ENCODE measurements around the gene KRTAP4-4.
A peak's percentile ranks its signal among the peaks of the same experiment; 100 is the strongest.

The KRTAP4-4 gene

GRCh38 chr17:41176744-41177387 is 16.3 kb upstream of the KRTAP4-4 start:
- Histone ChIP-seq H3K4me3 (replicated peaks; ENCODE audit: insufficient read depth, low read length) (no peak overlapping the region), H3K27me3 (ENCODE audit: insufficient read depth, poor library complexity, severe bottlenecking) (peaks cover 2% of the 10 kb centered on the region), H3K27ac (replicated peaks) (no peak overlapping the region)
- TF ChIP-seq GABPA (IDR thresholded peaks at IDR 0.05; ENCODE audit: low read depth) (no peak), REST (IDR thresholded peaks at IDR 0.05; ENCODE audit: insufficient replicate concordance, low read depth) (no peak), POLR2AphosphoS5 (IDR thresholded peaks at IDR 0.05; ENCODE audit: low read depth) (no peak), SPI1 (IDR thresholded peaks at IDR 0.05; ENCODE audit: borderline replicate concordance, low read depth) (no peak)
- TF ChIP-seq, protein P1, sequence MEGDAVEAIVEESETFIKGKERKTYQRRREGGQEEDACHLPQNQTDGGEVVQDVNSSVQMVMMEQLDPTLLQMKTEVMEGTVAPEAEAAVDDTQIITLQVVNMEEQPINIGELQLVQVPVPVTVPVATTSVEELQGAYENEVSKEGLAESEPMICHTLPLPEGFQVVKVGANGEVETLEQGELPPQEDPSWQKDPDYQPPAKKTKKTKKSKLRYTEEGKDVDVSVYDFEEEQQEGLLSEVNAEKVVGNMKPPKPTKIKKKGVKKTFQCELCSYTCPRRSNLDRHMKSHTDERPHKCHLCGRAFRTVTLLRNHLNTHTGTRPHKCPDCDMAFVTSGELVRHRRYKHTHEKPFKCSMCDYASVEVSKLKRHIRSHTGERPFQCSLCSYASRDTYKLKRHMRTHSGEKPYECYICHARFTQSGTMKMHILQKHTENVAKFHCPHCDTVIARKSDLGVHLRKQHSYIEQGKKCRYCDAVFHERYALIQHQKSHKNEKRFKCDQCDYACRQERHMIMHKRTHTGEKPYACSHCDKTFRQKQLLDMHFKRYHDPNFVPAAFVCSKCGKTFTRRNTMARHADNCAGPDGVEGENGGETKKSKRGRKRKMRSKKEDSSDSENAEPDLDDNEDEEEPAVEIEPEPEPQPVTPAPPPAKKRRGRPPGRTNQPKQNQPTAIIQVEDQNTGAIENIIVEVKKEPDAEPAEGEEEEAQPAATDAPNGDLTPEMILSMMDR (IDR thresholded peaks at IDR 0.05; ENCODE audit: insufficient read depth, low read length): no peak
- no peak for DNase-seq (ENCODE audit: low read depth in 1 of 2, low spot score in 1 of 2)

DNA sequence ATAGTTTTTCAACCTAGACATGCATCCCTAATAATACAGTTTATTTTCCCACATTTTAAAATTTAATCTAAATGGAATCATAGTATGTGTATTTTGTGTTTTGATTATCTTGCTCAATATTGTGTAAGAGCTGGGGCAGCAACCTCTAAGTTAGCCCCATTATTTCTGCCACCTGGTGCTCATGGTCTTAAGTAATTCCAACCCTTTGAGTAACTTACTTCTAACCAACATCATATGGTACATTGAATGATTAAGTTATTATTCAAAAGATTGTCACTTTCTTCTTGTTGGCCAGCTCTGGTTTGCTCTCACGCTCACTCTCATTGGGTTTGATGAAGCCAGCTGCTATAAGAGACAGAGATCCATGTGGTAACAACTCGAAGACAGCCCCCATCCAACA is 11.3 kb upstream of the KRTAP4-4 start:
- no peak overlapping the region for H3K27ac ChIP-seq (replicated peaks)
- peak in 1 of 2 experiments; percentile 10 for DNase-seq (ENCODE audit: low read depth in 1 of 2, low spot score in 1 of 2)
- H3K27me3 ChIP-seq (ENCODE audit: insufficient read depth, poor library complexity, severe bottlenecking): peaks cover 2% of the 10 kb centered on the region
- TF ChIP-seq, protein P1 (IDR thresholded peaks at IDR 0.05; ENCODE audit: insufficient read depth, low read length): no peak
- TF ChIP-seq REST (IDR thresholded peaks at IDR 0.05; ENCODE audit: insufficient replicate concordance, low read depth): no peak
- no peak for TF ChIP-seq GABPA (IDR thresholded peaks at IDR 0.05; ENCODE audit: low read depth)
- no peak for TF ChIP-seq POLR2AphosphoS5 (IDR thresholded peaks at IDR 0.05; ENCODE audit: low read depth)
- TF ChIP-seq SPI1 (IDR thresholded peaks at IDR 0.05; ENCODE audit: borderline replicate concordance, low read depth): no peak
- no peak overlapping the region for H3K4me3 ChIP-seq (replicated peaks; ENCODE audit: insufficient read depth, low read length)

DNA sequence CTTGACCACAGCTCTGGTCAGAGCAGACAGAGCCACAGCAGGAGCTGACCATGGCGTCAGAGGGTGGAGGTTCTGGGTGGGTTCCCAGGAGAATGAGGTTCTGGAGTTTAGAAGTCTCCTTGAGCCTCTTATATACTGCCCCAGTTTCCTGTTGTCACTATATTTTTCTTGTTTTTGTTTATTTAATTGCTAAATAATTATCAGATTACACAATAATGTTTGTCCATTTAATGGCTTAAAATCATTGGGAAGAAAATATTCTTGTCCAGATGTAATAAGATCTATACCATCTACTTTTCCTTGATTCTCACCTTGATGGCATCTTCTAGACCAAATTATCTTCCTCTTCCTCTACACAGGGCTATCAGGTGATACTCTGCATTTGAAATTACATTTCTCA is 7.6 kb upstream of the KRTAP4-4 start, which contains the start of gene KRTAP4-3:
TSS of gene KRTAP4-3 (minus strand) at position 101 of the 400 bp plus-strand sequence. CDS start at position 52, 49 bp downstream.
- no peak for DNase-seq (ENCODE audit: low read depth in 1 of 2, low spot score in 1 of 2)
- H3K27ac ChIP-seq (replicated peaks): no peak within 1 kb of the TSS

More for the DNA sequence above, 7.6 kb upstream of the KRTAP4-4 start, which contains the start of gene KRTAP4-3:
- TF ChIP-seq GABPA (IDR thresholded peaks at IDR 0.05; ENCODE audit: low read depth) (no peak), POLR2AphosphoS5 (IDR thresholded peaks at IDR 0.05; ENCODE audit: low read depth) (no peak), SPI1 (IDR thresholded peaks at IDR 0.05; ENCODE audit: borderline replicate concordance, low read depth) (no peak), REST (IDR thresholded peaks at IDR 0.05; ENCODE audit: insufficient replicate concordance, low read depth) (no peak)
- TF ChIP-seq, protein P1 (IDR thresholded peaks at IDR 0.05; ENCODE audit: insufficient read depth, low read length): no peak
- Histone ChIP-seq H3K4me3 (replicated peaks; ENCODE audit: insufficient read depth, low read length) (no peak within 1 kb of the TSS), H3K27me3 (ENCODE audit: insufficient read depth, poor library complexity, severe bottlenecking) (peaks cover 2% of the 10 kb centered on the region)

Data from HL-60 (cell line).